Measurements from ENCODE around the gene CIAO2B. TPM values are rescaled to one million over a fixed set of nuclear protein-coding genes. Genes with fewer than 3 reads are reported as not detected.

The CIAO2B gene
- total RNA-seq, 1 donor: 97.4 TPM

DNA sequence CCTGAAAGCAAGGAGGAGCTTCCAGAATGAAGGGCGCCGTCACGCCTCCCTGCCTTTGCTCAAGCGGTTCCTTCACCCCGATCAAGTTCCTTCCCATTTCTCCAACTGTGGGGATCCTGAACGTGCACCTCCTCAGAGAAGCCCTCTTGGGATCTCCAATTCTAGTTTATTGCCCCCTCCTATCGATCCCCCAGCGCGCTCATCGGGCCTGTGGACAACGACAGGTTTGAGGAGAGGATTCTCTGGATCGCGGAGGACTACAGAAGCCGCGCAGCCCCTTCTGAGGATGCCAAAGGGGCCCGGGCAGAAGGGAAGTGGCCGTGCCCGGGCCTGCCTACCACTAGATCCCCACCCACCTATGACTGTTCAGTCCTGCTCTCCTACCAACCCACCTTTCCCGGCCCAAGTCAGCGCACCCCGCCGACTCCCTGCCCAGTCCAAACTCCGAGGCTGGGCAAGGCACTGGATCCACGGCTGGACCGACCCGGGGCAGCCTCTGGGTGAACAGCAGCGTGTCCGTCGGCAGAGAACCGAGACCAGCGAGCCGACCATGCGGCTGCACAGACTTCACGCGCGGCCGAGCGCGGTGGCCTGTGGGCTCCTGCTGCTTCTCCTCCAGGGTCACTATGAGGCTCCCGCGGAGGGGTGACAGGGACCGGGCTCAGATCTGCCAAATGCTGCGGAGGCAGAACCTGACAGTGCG lies 14.1 kb upstream of the CIAO2B start:
- peak overlapping the region; percentile 89 for H2AFZ ChIP-seq (ENCODE audit: low read length)
- H3K4me1 ChIP-seq (ENCODE audit: insufficient read depth, low read length): peaks cover 5% of the 10 kb centered on the region
- peak; percentile 82 for DNase-seq (ENCODE audit: insufficient read length, low spot score, missing footprints)
- H3K4me3 ChIP-seq (ENCODE audit: insufficient read depth, low read length): peak overlapping the region; percentile 75
- H3K27ac ChIP-seq (ENCODE audit: low read depth, low read length): no peak overlapping the region
- peaks cover 6% of the 10 kb centered on the region for H3K36me3 ChIP-seq (ENCODE audit: insufficient read depth, low read length)
- peaks cover 1% of the 10 kb centered on the region for H4K20me1 ChIP-seq (ENCODE audit: insufficient read depth, low read length)
- no peaks in the 10 kb centered on the region for H3K79me2 ChIP-seq (ENCODE audit: insufficient read depth, low read length)
- H3K27me3 ChIP-seq (ENCODE audit: insufficient read depth, low read length): peaks cover 18% of the 10 kb centered on the region
- peaks cover 5% of the 10 kb centered on the region for H3K9me3 ChIP-seq (ENCODE audit: low read depth, low read length)
- TF ChIP-seq, protein P1, sequence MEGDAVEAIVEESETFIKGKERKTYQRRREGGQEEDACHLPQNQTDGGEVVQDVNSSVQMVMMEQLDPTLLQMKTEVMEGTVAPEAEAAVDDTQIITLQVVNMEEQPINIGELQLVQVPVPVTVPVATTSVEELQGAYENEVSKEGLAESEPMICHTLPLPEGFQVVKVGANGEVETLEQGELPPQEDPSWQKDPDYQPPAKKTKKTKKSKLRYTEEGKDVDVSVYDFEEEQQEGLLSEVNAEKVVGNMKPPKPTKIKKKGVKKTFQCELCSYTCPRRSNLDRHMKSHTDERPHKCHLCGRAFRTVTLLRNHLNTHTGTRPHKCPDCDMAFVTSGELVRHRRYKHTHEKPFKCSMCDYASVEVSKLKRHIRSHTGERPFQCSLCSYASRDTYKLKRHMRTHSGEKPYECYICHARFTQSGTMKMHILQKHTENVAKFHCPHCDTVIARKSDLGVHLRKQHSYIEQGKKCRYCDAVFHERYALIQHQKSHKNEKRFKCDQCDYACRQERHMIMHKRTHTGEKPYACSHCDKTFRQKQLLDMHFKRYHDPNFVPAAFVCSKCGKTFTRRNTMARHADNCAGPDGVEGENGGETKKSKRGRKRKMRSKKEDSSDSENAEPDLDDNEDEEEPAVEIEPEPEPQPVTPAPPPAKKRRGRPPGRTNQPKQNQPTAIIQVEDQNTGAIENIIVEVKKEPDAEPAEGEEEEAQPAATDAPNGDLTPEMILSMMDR (IDR thresholded peaks at IDR 0.05; ENCODE audit: extremely low read depth, low read depth, low read length): no peak
- peak overlapping the region; percentile 79 for H3K4me2 ChIP-seq (ENCODE audit: insufficient read depth, low read length)

DNA sequence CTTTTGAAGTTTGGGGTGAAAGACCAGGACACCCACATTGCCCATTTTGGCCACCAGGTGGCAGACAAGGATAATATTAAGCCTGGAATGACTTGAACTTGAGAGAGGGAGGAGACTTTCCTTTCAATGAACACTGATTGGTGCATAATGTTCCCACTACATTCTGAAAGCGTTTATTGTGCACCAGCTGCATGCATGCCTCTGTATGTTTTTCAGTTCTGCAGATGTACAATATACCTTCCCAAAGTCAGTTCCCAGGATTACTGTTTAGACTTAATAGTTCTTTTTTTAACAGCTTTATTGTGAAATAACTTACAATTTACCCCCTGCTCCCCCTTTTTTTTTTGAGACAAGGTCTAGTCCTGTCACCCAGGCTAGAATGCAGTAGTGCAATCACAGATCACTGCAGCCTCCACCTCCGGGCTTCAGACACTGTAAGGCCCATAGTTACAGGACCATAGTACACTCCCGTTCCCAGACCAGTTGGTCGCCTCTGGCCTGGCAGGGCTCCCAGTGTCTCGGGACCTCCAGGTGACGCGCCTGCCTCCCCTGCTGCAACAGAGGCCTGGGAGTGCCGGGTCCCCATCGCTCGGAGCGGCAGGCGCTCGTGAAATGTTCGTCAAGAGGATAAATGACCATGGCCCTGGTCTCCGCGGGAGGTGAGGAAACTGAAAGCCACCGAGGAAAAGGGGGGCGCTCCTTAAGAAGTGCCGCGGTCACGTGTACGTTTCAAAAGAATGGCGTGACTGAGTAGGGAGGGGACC lies 13.3 kb upstream of the CIAO2B start:
- DNase-seq (ENCODE audit: insufficient read length, low spot score, missing footprints): peak; percentile 98
- H3K9me3 ChIP-seq (ENCODE audit: low read depth, low read length): peaks cover 5% of the 10 kb centered on the region
- TF ChIP-seq, protein P1 (IDR thresholded peaks at IDR 0.05; ENCODE audit: extremely low read depth, low read depth, low read length): peak; percentile 96
- H3K4me3 ChIP-seq (ENCODE audit: insufficient read depth, low read length): peak overlapping the region; percentile 75
- peak overlapping the region; percentile 79 for H3K4me2 ChIP-seq (ENCODE audit: insufficient read depth, low read length)
- H2AFZ ChIP-seq (ENCODE audit: low read length): peak overlapping the region; percentile 89
- H3K79me2 ChIP-seq (ENCODE audit: insufficient read depth, low read length): no peaks in the 10 kb centered on the region
- H3K36me3 ChIP-seq (ENCODE audit: insufficient read depth, low read length): peaks cover 14% of the 10 kb centered on the region
- H4K20me1 ChIP-seq (ENCODE audit: insufficient read depth, low read length): peaks cover 2% of the 10 kb centered on the region
- H3K27me3 ChIP-seq (ENCODE audit: insufficient read depth, low read length): peaks cover 18% of the 10 kb centered on the region
- peaks cover 5% of the 10 kb centered on the region for H3K4me1 ChIP-seq (ENCODE audit: insufficient read depth, low read length)
- no peak overlapping the region for H3K27ac ChIP-seq (ENCODE audit: low read depth, low read length)

DNA sequence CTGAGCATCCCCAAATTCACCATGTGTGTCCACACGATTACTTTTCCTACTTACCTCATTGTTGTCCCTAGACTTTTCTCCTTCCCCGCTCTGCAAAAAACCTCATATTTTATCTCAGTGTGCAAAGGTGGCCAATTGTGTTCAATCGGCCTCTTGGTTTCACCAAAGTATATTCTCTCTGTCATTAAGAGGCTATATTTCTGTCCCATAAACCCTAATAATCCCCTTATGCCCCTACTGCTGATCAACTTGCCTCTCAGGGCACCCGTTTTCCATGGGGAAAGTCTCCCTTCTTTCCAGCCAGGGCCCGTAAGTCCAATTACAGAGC lies 12.7 kb upstream of the CIAO2B start:
- H3K9me3 ChIP-seq (ENCODE audit: low read depth, low read length): peaks cover 5% of the 10 kb centered on the region
- H3K27me3 ChIP-seq (ENCODE audit: insufficient read depth, low read length): peaks cover 18% of the 10 kb centered on the region
- peaks cover 2% of the 10 kb centered on the region for H4K20me1 ChIP-seq (ENCODE audit: insufficient read depth, low read length)
- H3K4me1 ChIP-seq (ENCODE audit: insufficient read depth, low read length): peaks cover 5% of the 10 kb centered on the region
- H3K79me2 ChIP-seq (ENCODE audit: insufficient read depth, low read length): no peaks in the 10 kb centered on the region
- H2AFZ ChIP-seq (ENCODE audit: low read length): peak overlapping the region; percentile 44
- H3K27ac ChIP-seq (ENCODE audit: low read depth, low read length): no peak overlapping the region
- H3K4me3 ChIP-seq (ENCODE audit: insufficient read depth, low read length): no peak overlapping the region
- peaks cover 19% of the 10 kb centered on the region for H3K36me3 ChIP-seq (ENCODE audit: insufficient read depth, low read length)
- no peak for DNase-seq (ENCODE audit: insufficient read length, low spot score, missing footprints)
- H3K4me2 ChIP-seq (ENCODE audit: insufficient read depth, low read length): no peak overlapping the region
- TF ChIP-seq, protein P1 (IDR thresholded peaks at IDR 0.05; ENCODE audit: extremely low read depth, low read depth, low read length): no peak

DNA sequence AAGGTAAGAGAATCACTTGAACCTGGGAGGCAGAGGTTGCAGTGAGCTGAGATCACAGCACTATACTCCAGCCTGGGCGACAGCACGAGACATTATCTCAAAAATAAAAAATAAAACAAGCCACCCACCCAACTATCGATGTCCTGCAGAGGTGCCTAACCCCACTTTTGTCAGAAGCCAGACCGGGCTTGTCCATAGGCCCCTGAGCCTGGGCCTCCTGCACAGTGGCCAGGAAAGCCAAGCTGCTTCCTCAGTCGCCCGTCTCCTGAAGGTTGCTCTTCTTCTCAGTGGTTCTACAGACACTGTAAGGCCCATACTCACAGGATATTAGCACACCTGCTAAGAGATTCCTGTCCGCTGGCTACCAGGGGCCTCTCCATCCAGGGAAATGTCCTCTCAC lies 12.3 kb upstream of the CIAO2B start:
- Histone ChIP-seq H3K4me2 (ENCODE audit: insufficient read depth, low read length) (no peak overlapping the region), H3K27me3 (ENCODE audit: insufficient read depth, low read length) (peaks cover 18% of the 10 kb centered on the region), H3K36me3 (ENCODE audit: insufficient read depth, low read length) (peaks cover 23% of the 10 kb centered on the region), H3K79me2 (ENCODE audit: insufficient read depth, low read length) (no peaks in the 10 kb centered on the region), H2AFZ (ENCODE audit: low read length) (no peak overlapping the region), H3K27ac (ENCODE audit: low read depth, low read length) (no peak overlapping the region), H3K4me3 (ENCODE audit: insufficient read depth, low read length) (no peak overlapping the region), H3K4me1 (ENCODE audit: insufficient read depth, low read length) (peaks cover 5% of the 10 kb centered on the region), H4K20me1 (ENCODE audit: insufficient read depth, low read length) (peaks cover 2% of the 10 kb centered on the region), H3K9me3 (ENCODE audit: low read depth, low read length) (peaks cover 5% of the 10 kb centered on the region)
- DNase-seq (ENCODE audit: insufficient read length, low spot score, missing footprints): no peak
- TF ChIP-seq, protein P1 (IDR thresholded peaks at IDR 0.05; ENCODE audit: extremely low read depth, low read depth, low read length): no peak
